H7 (cell line): Measurements from ENCODE around the gene DYNC1LI1. TPM values are rescaled to one million over a fixed set of nuclear protein-coding genes. Genes with fewer than 3 reads are reported as not detected.

Source experiments
- DNase-seq: peaks from one replicate; pipeline ENCODE4 v3.0.0; 2012
- H3K27me3 ChIP-seq: 2 replicates; pipeline ENCODE4 v1.6.0; 2011; ENCODE audit warnings: mild to moderate bottlenecking, low read length; ENCODE audit not compliant: control insufficient read depth, insufficient read depth
- H3K36me3 ChIP-seq: replicated peaks from 2 replicates; pipeline ENCODE4 v1.5.1; 2011; ENCODE audit warnings: low read length; ENCODE audit not compliant: control insufficient read depth, insufficient read depth
- H3K4me3 ChIP-seq: 2 replicates; pipeline ENCODE4 v1.5.1; 2011; ENCODE audit warnings: low read depth, mild to moderate bottlenecking, control low read depth, low read length, moderate library complexity; ENCODE audit not compliant: insufficient read depth
- total RNA-seq: library from RNA; depleted of rRNA; stranded (reverse); fragments of >200 nt; shearing (Covaris generic); gene quantifications from 2 replicates; pipeline ENCODE4 v1.2.3, GENCODE V29; 2014

The DYNC1LI1 gene
- total RNA-seq, 1 experiment from 2014 or later: 57.2 TPM

- DNase-seq: peak; percentile 89
Observed at GRCh38 chr3:32569540-32570420, 878 bp downstream of the DYNC1LI1 start.

GRCh38 chr3:32568953-32569352 lies 1.7 kb downstream of the DYNC1LI1 start:
- DNase-seq: no peak
- no peaks in the 10 kb centered on the region for H3K27me3 ChIP-seq
- no peak overlapping the region for H3K4me3 ChIP-seq
- H3K36me3 ChIP-seq: peaks cover 1% of the 10 kb centered on the region

More at GRCh38 chr3:32569540-32570420, 878 bp downstream of the DYNC1LI1 start:
- Histone ChIP-seq H3K36me3 (peaks cover 1% of the 10 kb centered on the region), H3K27me3 (no peaks in the 10 kb centered on the region), H3K4me3 (peak overlapping the region; percentile 99)

GRCh38 chr3:32564195-32564594 lies 6.5 kb downstream of the DYNC1LI1 start:
- DNase-seq: no peak
- Histone ChIP-seq H3K36me3 (peaks cover 1% of the 10 kb centered on the region), H3K27me3 (no peaks in the 10 kb centered on the region), H3K4me3 (no peak overlapping the region)

- no peaks in the 10 kb centered on the region for H3K27me3 ChIP-seq
- H3K36me3 ChIP-seq: peaks cover 1% of the 10 kb centered on the region
- no peak overlapping the region for H3K4me3 ChIP-seq
- no peak for DNase-seq
Observed at GRCh38 chr3:32562640-32563039, 8.0 kb downstream of the DYNC1LI1 start.

GRCh38 chr3:32557640-32558352 lies 12.9 kb downstream of the DYNC1LI1 start:
- no peak overlapping the region for H3K4me3 ChIP-seq
- H3K27me3 ChIP-seq: no peaks in the 10 kb centered on the region
- no peaks in the 10 kb centered on the region; the same call in 1 of the 2 replicates for H3K36me3 ChIP-seq
- no peak for DNase-seq

- no peak for DNase-seq
- no peak overlapping the region for H3K4me3 ChIP-seq
- H3K27me3 ChIP-seq: no peaks in the 10 kb centered on the region
- no peaks in the 10 kb centered on the region; the same call in 1 of the 2 replicates for H3K36me3 ChIP-seq
Observed at GRCh38 chr3:32556332-32556731, 14.3 kb downstream of the DYNC1LI1 start.

- Histone ChIP-seq H3K27me3 (no peaks in the 10 kb centered on the region), H3K36me3 (no peaks in the 10 kb centered on the region), H3K4me3 (no peak overlapping the region)
- no peak for DNase-seq
Observed at GRCh38 chr3:32553973-32554372, 16.7 kb downstream of the DYNC1LI1 start.

GRCh38 chr3:32553459-32553858 lies 17.2 kb downstream of the DYNC1LI1 start:
- H3K4me3 ChIP-seq: no peak overlapping the region
- H3K36me3 ChIP-seq: no peaks in the 10 kb centered on the region
- H3K27me3 ChIP-seq: no peaks in the 10 kb centered on the region
- DNase-seq: no peak

- no peak overlapping the region for H3K4me3 ChIP-seq
- no peaks in the 10 kb centered on the region for H3K27me3 ChIP-seq
- DNase-seq: no peak
- no peaks in the 10 kb centered on the region for H3K36me3 ChIP-seq
Observed at GRCh38 chr3:32552013-32552412, 18.6 kb downstream of the DYNC1LI1 start.

- Histone ChIP-seq H3K4me3 (no peak overlapping the region), H3K27me3 (no peaks in the 10 kb centered on the region), H3K36me3 (no peaks in the 10 kb centered on the region)
- no peak for DNase-seq
Observed at GRCh38 chr3:32551496-32551895, 19.2 kb downstream of the DYNC1LI1 start.

- no peaks in the 10 kb centered on the region for H3K36me3 ChIP-seq
- H3K27me3 ChIP-seq: no peaks in the 10 kb centered on the region
- no peak for DNase-seq
- no peak overlapping the region for H3K4me3 ChIP-seq
Observed at GRCh38 chr3:32551087-32551486, 19.6 kb downstream of the DYNC1LI1 start.

- Histone ChIP-seq H3K4me3 (no peak overlapping the region), H3K36me3 (no peaks in the 10 kb centered on the region), H3K27me3 (no peaks in the 10 kb centered on the region)
- no peak for DNase-seq
Observed at GRCh38 chr3:32545305-32545704, 25.4 kb downstream of the DYNC1LI1 start.

GRCh38 chr3:32544894-32545293 lies 25.8 kb downstream of the DYNC1LI1 start:
- Histone ChIP-seq H3K27me3 (no peaks in the 10 kb centered on the region), H3K36me3 (no peaks in the 10 kb centered on the region), H3K4me3 (no peak overlapping the region)
- no peak for DNase-seq

- Histone ChIP-seq H3K36me3 (no peaks in the 10 kb centered on the region; the same call in 1 of the 2 replicates), H3K27me3 (no peaks in the 10 kb centered on the region), H3K4me3 (no peak overlapping the region)
- no peak for DNase-seq
Observed at GRCh38 chr3:32542807-32543206, 27.9 kb downstream of the DYNC1LI1 start.

- H3K36me3 ChIP-seq: no peaks in the 10 kb centered on the region; the same call in 1 of the 2 replicates
- H3K4me3 ChIP-seq: no peak overlapping the region
- no peaks in the 10 kb centered on the region for H3K27me3 ChIP-seq
- no peak for DNase-seq
Observed at GRCh38 chr3:32540899-32541298, 29.8 kb downstream of the DYNC1LI1 start.
